HG03103 (cell line): ENCODE results near the gene NRP2.

ENCODE experiments used
- ATAC-seq: cut with Tn5 transposase; IDR thresholded peaks from one replicate; pipeline ENCODE4 v1.9.1; 2021; ENCODE audit warnings: low read depth; ENCODE audit not compliant: unreplicated experiment

The NRP2 gene

GRCh38 chr2:205658572-205658971, 23.7 kb upstream of the NRP2 start:
- no peak for ATAC-seq

GRCh38 chr2:205659922-205660321, 22.4 kb upstream of the NRP2 start:
- ATAC-seq: no peak

GRCh38 chr2:205660521-205661124, 21.7 kb upstream of the NRP2 start:
- ATAC-seq: peak; percentile 76

GRCh38 chr2:205661281-205661680, 21.0 kb upstream of the NRP2 start:
- no peak for ATAC-seq

- ATAC-seq: no peak
Measured at GRCh38 chr2:205662206-205662965, 19.9 kb upstream of the NRP2 start.

GRCh38 chr2:205665791-205666190, 16.5 kb upstream of the NRP2 start:
- ATAC-seq: no peak

GRCh38 chr2:205670292-205670691, 12.0 kb upstream of the NRP2 start:
- no peak for ATAC-seq

- no peak for ATAC-seq
Measured at GRCh38 chr2:205673312-205673711, 9.0 kb upstream of the NRP2 start.

GRCh38 chr2:205675861-205676516, 6.3 kb upstream of the NRP2 start:
- peak; percentile 38 for ATAC-seq

GRCh38 chr2:205678541-205679142, 3.7 kb upstream of the NRP2 start:
- no peak for ATAC-seq

- ATAC-seq: no peak
Measured at GRCh38 chr2:205679410-205680009, 2.8 kb upstream of the NRP2 start.

- ATAC-seq: peak; percentile 54
Measured at GRCh38 chr2:205680067-205680466, 2.2 kb upstream of the NRP2 start.

GRCh38 chr2:205680903-205681302, 1.4 kb upstream of the NRP2 start:
- ATAC-seq: no peak

- ATAC-seq: no peak
Measured at GRCh38 chr2:205681401-205682238, 681 bp upstream of the NRP2 start.

GRCh38 chr2:205682971-205683501, 735 bp downstream of the NRP2 start:
- ATAC-seq: no peak

GRCh38 chr2:205683502-205684367, 1.4 kb downstream of the NRP2 start:
- no peak for ATAC-seq

- no peak for ATAC-seq
Measured at GRCh38 chr2:205684871-205685313, 2.6 kb downstream of the NRP2 start.

- ATAC-seq: no peak
Measured at GRCh38 chr2:205685314-205686055, 3.2 kb downstream of the NRP2 start.
